GM12865 (cell line): ENCODE measurements around the gene LGR6.

ENCODE experiments used
- DNase-seq: peaks from one replicate; pipeline ENCODE4 v3.0.0; 2010; ENCODE audit warnings: low read depth
- H3K4me3 ChIP-seq: 2 replicates; pipeline ENCODE4 v1.5.1; 2011; ENCODE audit warnings: mild to moderate bottlenecking, low read depth, low read length, control low read depth
- CTCF ChIP-seq: IDR thresholded peaks from 2 replicates; pipeline ENCODE4 v1.5.1; 2011; ENCODE audit warnings: low read length, control low read depth, low read depth, inconsistent platforms; ENCODE audit not compliant: insufficient read depth; ENCODE audit errors: missing control alignments

Gene LGR6

DNA sequence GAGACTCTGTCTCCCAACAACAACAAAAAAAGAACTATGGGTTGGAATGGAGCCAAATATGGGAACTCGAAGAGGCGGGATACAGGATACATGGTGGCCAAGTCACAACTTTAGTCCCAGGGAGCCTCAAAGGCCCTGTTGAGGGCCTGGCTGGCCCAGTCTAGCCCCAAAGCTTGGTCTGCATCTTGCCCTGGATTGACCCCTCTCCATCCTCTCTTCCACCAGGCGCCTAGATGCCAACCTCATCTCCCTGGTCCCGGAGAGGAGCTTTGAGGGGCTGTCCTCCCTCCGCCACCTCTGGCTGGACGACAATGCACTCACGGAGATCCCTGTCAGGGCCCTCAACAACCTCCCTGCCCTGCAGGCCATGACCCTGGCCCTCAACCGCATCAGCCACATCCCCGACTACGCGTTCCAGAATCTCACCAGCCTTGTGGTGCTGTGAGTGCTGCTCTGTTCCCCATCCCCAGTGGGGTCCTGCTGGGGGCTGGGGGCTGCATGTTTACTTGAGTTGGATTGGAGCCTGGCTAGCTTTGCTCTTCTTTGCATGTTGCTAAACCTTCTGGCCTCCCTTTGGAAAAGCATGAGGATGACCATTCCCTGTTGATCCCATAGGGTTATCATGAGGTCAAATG, 82.6 kb downstream of the LGR6 start:
- no peak overlapping the region for H3K4me3 ChIP-seq
- no peak for TF ChIP-seq CTCF
- no peak for DNase-seq

DNA sequence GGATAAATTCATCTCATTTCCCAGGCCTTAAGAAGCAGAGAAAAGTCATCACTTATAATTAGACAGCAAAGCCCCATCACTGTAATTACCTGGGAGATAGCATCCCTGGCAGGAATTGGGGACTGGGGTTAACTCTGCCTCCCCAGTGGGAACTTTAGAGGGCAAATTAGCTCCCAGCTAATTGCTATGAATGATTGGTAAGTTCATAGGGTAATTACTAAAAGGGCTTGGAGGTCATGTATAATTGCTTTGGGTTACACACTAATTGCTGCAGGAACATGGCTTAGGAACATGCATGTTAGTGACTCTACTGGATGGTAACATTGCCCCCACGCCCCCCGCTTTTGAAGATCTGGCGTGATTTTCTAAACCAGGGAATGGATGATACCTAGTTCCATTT, 83.3 kb downstream of the LGR6 start:
- no peak overlapping the region for H3K4me3 ChIP-seq
- DNase-seq = no peak
- no peak for TF ChIP-seq CTCF

GRCh38 chr1:202278751-202279150, 85.2 kb downstream of the LGR6 start:
- DNase-seq = no peak
- no peak for TF ChIP-seq CTCF
- H3K4me3 ChIP-seq = no peak overlapping the region

GRCh38 chr1:202279806-202280205, 86.2 kb downstream of the LGR6 start:
- no peak for TF ChIP-seq CTCF
- no peak overlapping the region for H3K4me3 ChIP-seq
- DNase-seq = no peak

- no peak for TF ChIP-seq CTCF
- no peak overlapping the region for H3K4me3 ChIP-seq
- DNase-seq = no peak
Measured at GRCh38 chr1:202280595-202280994, 87.0 kb downstream of the LGR6 start.

- DNase-seq = no peak
- TF ChIP-seq CTCF = no peak
- no peak overlapping the region for H3K4me3 ChIP-seq
Measured at GRCh38 chr1:202281316-202282024, 87.9 kb downstream of the LGR6 start.

DNA sequence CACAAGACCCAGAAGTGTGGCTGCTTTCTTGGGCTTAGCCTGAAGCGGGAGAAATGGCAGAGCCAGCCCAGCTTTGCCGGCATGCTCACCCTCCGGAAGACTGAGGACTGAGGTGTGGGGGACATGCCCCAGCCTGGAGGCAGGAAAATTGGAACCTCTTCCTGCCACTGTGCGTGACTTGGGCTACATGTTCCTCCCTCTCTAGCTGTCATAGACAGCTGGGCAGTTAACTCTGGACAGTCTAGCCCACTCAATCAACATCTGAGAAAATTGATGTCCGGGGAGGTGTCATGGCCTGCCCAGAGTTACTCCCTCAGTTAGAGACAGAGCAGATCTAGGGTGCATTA, 88.4 kb downstream of the LGR6 start:
- TF ChIP-seq CTCF = no peak
- no peak for DNase-seq
- no peak overlapping the region for H3K4me3 ChIP-seq
